ENCODE measurements around the gene KEAP1. TPM values are rescaled to one million over a fixed set of nuclear protein-coding genes. Genes with fewer than 3 reads are reported as not detected.

The KEAP1 gene
- total RNA-seq, 6 experiments from 2014 or later: 58.9 to 77.1 (median 67.2) TPM

- H3K4me3 Mint-ChIP-seq: peak overlapping the region; percentile 90
- TF ChIP-seq CTCF (IDR thresholded peaks at IDR 0.05): no peak
- no peak for DNase-seq
- no peaks in the 10 kb centered on the region; the same call in 1 of the 2 replicates for H3K27me3 Mint-ChIP-seq (ENCODE audit: insufficient read depth)
- H3K4me1 Mint-ChIP-seq (ENCODE audit: low read depth): peaks cover 18% of the 10 kb centered on the region
- no peaks in the 10 kb centered on the region for H3K9me3 Mint-ChIP-seq
- H3K36me3 Mint-ChIP-seq (ENCODE audit: low read depth): peaks cover 22% of the 10 kb centered on the region; the same call in 1 of the 2 replicates
- H3K27ac Mint-ChIP-seq: peak overlapping the region; percentile 89
These were observed 1.1 kb downstream of the KEAP1 start for GRCh38 chr19:10501971-10502523.

GRCh38 chr19:10500247-10500592 is 2.9 kb downstream of the KEAP1 start:
- H3K4me1 Mint-ChIP-seq (ENCODE audit: low read depth): peaks cover 18% of the 10 kb centered on the region
- no peaks in the 10 kb centered on the region for H3K9me3 Mint-ChIP-seq
- peak overlapping the region; percentile 50 for H3K27ac Mint-ChIP-seq
- DNase-seq: no peak
- no peak for TF ChIP-seq CTCF (IDR thresholded peaks at IDR 0.05)
- H3K36me3 Mint-ChIP-seq (ENCODE audit: low read depth): peaks cover 22% of the 10 kb centered on the region; the same call in 1 of the 2 replicates
- H3K4me3 Mint-ChIP-seq: peak overlapping the region; percentile 61
- no peaks in the 10 kb centered on the region; the same call in 1 of the 2 replicates for H3K27me3 Mint-ChIP-seq (ENCODE audit: insufficient read depth)

- TF ChIP-seq CTCF (IDR thresholded peaks at IDR 0.05): no peak; the same call in 1 of the 2 replicates
- no peak overlapping the region for H3K4me3 Mint-ChIP-seq
- H3K27me3 Mint-ChIP-seq (ENCODE audit: insufficient read depth): no peaks in the 10 kb centered on the region; the same call in 1 of the 2 replicates
- peak overlapping the region; percentile 50 for H3K27ac Mint-ChIP-seq
- no peaks in the 10 kb centered on the region for H3K9me3 Mint-ChIP-seq
- DNase-seq: no peak
- peaks cover 22% of the 10 kb centered on the region; the same call in 1 of the 2 replicates for H3K36me3 Mint-ChIP-seq (ENCODE audit: low read depth)
- peaks cover 18% of the 10 kb centered on the region for H3K4me1 Mint-ChIP-seq (ENCODE audit: low read depth)
These were observed 3.5 kb downstream of the KEAP1 start for GRCh38 chr19:10499550-10500246.

GRCh38 chr19:10497371-10497770 is 5.8 kb downstream of the KEAP1 start:
- Mint-ChIP-seq H3K4me3 (no peak overlapping the region), H3K4me1 (ENCODE audit: low read depth) (peaks cover 18% of the 10 kb centered on the region), H3K27ac (no peak overlapping the region), H3K27me3 (ENCODE audit: insufficient read depth) (no peaks in the 10 kb centered on the region; the same call in 1 of the 2 replicates), H3K9me3 (no peaks in the 10 kb centered on the region), H3K36me3 (ENCODE audit: low read depth) (peaks cover 27% of the 10 kb centered on the region; the same call in 1 of the 2 replicates)
- no peak for TF ChIP-seq CTCF (IDR thresholded peaks at IDR 0.05)
- no peak for DNase-seq

GRCh38 chr19:10491472-10492047 is 11.6 kb downstream of the KEAP1 start:
- Mint-ChIP-seq H3K27me3 (ENCODE audit: insufficient read depth) (no peaks in the 10 kb centered on the region; the same call in 1 of the 2 replicates), H3K27ac (no peak overlapping the region), H3K4me1 (ENCODE audit: low read depth) (no peaks in the 10 kb centered on the region), H3K9me3 (no peaks in the 10 kb centered on the region), H3K4me3 (no peak overlapping the region), H3K36me3 (ENCODE audit: low read depth) (peaks cover 14% of the 10 kb centered on the region)
- TF ChIP-seq CTCF (IDR thresholded peaks at IDR 0.05): no peak
- DNase-seq: no peak
